NCI-H446 (cell line): ENCODE measurements around the gene SDK2.

Source experiments
- DNase-seq, 2 experiments: peaks; one replicate each; lab custom pipeline; 2025; lab: John Stamatoyannopoulos, UW

The SDK2 gene

DNA sequence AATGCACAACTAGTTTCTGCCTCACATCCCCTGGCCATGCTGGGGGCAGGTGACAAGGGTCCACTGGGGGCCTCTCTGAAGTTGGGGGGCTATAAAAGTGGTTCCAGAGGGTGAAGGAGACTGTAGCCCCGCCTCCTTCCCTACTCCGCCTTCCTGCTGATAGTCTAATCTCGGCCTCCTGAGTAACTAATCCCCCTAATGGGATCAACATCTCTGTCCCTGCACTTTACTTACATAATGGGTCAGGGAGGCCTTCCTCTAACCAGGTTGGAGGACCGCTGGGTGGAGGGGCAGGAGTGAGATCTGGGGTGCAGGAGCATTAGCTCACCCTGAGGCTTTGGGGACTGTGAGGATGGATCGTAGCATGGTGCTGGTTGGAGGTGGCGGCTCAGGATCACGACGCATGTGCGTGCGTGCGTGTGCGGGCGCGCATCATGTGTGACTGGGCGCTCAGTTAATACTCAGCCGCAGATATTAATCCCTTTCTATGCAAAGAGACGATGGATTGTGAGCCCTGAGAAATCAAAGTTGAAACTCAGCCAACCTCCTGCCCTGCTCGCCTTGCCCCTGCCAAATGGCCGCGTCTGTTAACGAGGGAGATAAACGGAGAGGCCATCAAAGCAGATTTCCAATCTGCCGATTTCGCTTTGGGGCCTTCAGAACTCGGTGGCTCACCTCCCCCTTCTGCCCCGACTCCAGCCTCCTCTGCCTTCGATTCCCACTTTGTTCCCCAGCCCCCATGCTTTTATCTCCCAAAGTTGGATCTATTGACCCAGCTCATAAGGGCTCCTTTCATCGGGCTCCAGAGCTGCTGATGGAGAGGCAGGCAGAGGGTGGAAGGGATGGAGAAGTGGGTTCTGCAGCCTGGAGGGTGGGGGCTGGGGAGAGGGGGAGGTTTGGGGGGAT lies 107.3 kb downstream of the SDK2 start:
- peak in 1 of 2 experiments; percentile 13 for DNase-seq

DNA sequence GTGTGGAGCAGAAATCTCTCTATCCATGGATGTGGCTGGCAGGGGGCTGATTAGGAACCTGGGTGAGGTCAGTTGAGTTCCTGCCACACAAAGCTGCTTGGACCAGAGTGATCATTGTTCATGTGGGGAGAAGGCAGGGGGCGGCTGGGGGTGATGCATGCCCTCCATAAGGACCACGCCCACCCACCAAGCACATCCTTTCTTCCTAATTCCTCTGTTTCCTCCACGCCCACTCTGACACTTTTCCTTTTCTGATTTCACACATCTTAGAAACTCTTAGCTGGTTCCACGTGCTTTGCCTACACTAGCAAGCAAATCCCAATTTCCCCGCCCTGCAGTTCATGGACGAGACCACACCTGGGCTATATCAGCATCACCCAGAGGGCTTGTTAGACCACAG lies 108.5 kb downstream of the SDK2 start:
- DNase-seq: no peak

DNA sequence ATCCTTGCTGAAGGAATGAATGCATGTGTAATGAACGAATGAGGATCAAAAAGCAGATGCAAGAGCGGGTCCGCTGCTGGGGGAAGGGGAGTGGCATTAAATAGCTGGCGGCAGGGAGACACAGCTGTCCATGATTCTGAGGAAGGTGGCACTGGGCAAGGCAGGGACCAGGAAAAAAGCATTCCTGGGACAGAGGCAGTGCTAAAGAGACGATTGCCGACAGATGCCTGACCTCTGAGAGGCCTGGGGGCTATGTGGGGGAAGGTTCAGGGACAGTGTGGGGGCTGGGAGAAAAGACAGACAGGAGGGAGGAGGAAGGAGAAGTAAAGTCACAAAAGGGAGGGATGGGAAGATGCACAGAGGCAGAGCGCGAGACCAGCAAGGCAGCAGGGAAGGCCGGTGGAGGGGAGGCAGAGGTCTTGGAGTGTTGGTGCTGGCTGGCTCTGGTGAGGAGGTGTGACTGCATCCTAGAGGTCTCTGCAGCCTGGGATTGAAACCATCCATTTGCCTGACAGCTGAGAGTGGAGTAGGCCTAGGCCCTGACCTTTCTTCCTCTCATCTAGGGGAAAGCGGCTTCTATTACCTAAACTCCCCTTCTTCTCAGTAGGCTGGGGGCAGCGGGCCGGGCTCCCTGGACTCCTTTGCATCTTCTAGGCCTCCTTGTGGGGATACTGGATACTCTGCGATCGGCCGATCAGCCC lies 109.9 kb downstream of the SDK2 start:
- DNase-seq: no peak

DNA sequence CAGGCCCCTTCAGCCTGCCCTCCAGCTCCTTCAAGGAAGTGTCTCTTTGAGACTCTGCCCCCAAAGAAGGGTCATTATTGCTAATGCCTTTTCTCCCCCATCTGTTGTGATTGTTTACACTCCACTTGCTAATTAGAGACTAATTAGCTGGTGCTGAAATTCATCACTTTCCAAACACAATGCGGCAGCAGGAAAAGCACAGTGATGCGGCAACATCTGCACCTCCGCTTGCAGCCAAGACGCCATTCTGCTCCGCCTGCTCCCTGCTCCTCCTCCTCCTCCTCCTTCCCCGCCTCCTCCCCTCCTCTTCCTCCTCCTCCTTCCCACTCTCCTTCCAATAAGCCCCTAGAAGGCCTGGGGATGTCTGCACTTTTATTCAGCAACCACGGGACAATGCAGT lies 110.5 kb downstream of the SDK2 start:
- DNase-seq: peak; percentile 25 to 66

DNA sequence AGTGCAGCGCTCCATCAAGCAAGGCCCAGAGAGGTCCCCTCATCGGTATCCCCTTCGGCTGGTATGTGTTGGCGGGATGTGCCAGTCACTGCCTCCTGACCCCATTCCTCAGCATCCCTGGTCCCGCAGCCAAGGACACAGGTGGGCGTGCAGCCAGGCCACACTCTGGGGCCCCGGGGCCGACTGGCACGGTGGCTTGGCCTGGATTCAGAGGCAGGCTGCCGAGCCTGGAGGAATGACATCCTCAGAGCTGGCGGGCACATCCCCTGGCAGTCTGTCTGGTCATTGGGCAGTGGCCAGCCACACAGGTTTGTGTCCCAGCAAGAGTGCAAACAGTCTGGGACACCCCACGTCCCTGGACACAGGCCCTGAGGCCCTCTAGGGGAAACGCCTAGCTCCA lies 111.1 kb downstream of the SDK2 start:
- peak; percentile 35 to 85 for DNase-seq

DNA sequence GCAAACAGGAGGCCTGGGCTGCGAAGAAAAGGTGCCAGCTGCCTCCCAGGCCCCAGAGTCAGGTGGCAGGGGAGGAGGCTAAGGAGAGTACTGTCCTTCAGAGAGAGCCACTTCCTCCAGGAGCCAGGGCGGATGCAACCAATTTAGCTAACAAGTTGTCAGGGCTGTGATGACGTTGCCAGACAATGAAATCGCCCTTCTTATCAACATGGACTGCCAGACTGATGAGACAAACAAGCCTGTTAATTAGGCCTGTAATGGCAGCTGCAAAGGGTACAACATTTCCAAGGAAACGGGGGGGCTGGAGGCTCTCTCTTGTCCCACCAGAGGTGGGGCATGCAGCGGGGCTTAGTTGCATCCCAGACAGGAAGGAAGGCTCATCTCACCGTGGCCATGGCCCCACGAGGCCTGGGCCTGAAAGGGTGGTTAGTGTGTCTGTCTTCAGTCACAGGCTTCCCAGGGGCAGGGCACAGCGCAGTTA lies 111.8 kb downstream of the SDK2 start:
- no peak for DNase-seq

DNA sequence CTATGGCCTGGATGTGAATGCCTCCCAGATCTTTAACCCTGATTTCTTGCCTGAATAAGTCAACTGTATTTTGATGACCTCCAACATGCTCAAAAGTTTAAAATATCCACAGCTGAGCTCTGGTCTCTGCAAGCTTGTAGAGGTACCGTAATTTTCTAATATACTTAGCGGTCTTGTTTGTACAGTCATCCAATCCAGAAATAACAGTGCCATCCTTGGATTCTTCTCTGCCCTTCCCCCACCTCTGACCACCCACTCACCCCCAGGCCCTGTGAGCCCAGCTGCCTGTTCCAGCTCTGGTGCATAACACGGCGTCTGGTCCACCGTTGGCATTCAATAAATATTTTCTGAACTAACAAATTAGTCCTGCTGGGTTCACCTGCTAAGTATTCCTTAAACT lies 113.1 kb downstream of the SDK2 start:
- no peak for DNase-seq

DNA sequence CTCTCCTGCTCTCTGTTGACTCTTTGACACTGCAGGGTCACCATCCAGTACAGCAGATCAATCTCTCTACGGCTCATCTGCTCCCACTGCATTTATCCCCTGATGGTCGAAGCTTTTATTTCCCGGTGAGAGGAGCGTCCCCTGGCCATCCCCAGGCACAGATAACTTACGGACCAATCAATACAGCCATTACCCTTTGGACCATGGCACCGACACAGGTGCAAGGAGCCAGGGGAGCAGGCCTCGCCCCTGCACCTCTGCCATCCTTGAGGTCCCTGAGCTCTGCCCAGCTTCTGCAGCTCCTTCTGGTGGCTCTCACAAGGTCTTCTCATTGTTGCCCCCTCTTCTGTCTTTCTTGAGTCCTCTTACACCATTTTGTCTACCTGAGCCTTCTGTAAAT lies 115.6 kb downstream of the SDK2 start:
- DNase-seq: no peak

DNA sequence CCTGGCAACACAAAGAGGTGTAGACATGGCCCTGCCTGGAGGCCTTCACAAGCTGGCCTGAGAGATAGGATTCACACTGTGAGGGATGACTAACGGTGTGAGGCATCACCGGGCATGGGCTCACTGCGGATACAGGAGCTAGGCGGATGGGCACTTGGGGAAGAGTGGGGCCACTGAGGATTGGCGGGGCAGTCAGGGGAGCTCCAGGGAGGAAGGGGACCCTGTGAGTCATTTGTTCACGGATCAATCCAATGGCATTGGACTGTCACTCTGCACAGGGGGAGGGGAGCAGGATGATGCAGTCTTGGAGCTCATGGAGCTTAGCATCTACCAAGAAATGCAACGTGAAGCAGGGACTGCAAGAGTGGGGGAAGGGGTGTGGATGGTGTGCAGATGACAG lies 117.3 kb downstream of the SDK2 start:
- no peak for DNase-seq

DNA sequence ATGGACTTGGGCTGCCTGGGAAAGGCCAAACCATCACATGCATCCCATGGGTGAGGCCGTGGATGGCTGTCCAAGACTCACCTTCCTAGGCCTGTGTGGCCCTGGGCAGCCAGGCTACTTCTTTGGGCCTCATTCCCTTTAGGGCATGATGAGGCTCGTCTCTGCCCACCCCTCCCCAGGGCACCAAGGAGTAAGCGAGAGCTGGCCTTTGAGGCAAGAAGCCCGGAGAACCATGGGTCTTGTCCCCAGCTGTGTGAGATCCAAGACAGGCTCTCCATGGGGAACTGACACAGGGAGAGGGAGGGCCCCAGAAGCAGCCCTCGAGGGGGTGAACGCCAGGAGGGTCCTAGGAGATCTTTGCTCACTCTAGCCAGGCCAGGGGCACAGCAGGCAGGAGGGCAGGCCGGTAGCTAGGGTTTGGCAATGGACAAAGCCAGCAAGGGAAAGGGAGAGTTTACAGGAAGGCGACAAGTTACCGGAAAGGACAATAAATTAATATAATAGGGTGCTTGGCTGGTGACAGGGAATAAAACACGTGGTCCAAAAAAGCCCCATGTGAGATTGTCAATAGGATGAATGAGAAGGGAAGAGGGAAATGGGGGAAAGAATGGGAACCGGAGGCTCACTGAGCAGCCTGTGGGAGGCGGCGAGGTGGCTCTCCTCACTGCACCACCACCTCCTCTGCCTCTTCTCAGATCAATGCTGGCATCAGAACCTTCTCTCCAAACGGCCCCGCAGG lies 119.1 kb downstream of the SDK2 start:
- no peak for DNase-seq

DNA sequence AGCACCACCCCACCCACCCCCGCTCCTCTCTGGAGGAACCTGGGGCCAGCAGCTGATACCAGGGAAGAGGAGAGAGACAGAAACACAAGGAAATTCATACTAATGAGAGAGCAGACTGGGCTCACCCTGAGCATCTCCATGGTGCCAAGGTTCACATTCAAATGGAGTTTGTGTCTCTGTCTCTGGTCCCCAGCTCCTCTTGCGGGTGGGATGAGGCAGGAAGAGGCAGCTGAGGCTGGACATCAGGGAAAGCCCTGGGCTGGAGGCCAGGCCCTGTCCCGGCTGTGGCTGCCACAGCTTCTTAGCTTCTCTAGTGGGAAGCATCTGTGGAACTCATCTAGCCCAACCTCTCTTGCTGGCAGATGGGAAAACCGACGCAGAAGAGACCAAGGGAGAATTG lies 121.5 kb downstream of the SDK2 start:
- no peak for DNase-seq

DNA sequence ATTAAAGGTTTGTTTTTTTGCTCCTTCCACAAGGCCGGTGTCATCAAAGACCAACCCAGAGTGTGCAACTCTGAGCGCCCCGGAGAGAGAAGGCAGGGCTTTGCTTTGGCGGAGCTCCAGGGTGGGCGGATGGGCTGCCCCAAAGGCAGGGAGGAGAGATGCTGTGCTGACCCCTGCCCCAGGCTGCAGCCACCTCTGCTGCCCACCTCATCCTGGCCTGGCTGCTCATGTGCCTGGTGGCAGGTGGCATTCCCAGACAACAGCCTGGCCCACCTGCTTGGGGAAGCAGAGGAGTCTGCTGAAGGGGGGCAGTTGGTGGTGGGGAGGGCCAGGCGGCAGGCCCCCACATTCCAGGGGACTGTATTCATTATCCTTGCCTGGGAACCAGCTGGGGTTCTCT lies 122.1 kb downstream of the SDK2 start:
- no peak for DNase-seq

DNA sequence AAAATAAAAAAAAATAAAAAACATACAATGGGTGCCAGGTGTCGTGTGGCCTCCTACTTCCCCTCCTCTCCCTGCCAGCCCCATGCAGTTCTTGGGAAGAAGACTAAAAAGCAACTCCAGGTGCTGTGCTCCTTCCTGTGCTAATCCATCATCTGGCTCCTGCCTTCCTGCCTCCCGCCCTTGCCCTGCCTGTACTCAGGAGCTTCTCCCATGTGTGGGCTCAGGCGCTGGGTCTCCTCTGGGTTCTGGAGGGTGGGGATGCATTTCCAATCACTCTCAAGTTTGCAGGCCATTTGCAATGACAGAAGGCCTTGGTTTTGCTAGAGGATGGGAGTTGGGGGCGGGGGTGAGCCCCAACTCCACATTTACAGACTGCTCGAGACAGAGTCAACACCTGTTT lies 122.9 kb downstream of the SDK2 start:
- no peak for DNase-seq

DNA sequence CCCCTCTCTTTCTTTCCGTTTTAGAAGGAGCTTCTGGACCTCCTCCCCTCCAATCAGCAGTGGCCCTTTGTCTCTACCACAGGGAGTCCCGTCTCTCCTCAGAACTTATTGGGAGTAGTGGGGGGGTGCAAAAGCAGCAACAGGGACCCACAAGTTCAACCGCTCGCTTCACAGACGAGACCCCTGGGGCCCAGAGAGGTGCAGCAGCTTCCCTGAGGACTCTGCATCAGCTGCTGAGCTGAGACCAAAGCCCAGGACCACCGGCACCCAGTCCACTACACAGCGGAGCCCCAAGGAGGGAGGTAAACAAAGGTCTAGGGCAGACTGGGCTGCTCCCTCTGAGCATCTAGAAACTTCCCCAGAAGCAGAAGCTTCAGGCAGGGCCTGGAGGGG lies 123.9 kb downstream of the SDK2 start:
- DNase-seq: no peak

DNA sequence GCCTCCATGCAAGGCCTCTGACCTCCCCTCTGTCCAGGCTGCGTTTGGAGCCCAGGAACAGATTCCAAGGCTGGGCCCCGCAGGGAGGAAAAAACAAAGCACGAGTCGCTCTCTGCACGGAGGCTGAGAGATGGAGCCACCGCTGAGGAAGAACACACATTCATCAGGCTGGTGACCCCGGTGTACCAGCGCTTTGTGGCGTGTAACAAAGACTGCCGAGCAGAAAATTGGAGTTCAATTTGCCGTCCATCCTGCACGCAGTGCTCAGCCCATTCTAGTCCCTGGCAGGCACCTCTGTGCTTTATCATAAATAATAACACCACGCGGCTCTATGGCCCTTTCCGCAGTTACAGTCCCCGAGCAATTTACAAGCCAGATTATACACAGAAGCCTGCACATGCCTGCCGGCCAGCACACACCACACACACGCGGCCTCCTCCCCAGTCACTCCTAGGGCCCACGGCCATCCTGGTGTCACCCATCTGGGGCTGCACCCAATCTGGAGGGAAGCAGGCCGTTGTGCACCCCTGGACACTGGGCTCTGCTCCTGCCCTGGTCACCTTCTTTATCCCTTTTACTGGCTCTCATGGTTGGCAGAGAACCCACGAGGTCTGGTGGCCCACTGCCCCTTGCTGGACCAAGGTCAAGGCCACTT lies 124.4 kb downstream of the SDK2 start:
- DNase-seq: no peak

DNA sequence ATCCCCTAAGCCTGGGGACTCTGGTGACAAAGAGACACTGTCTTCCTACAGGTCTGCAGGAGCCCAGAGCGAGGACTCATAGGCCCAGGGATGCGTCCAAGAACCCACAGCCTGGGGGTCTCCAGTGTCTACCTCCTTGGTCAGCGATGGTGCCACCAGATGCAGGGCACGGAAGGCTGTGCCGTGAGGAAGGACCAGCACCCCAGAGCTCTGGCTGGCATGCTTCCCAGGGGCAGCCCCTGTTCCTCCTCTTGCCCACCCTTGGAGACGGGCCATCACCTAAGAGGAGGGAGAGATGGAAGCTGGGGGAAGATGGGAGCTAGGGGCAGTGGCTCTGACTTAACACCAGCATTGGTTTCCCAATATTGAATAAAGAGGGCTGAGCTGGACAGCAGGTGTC lies 125.2 kb downstream of the SDK2 start:
- DNase-seq: no peak

DNA sequence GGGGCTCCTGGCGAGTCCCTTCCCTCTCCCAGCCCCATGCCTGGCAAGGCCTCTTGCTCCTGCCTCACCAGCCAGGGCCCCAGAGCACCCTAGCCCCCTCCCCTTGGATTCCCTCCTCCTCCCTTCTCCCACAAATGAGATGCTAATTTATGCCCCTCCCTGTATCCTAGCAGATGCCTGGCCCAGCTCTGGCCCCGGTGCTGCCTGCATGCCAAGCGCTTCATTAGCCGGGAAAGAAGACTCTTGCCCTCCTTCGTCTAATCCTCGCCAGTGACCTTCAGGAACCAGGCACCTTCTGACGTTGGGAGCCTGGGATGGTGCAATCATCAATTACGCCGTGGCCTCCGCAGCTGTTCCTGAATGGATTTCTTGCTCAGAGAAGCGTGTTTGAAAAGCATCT lies 127.8 kb downstream of the SDK2 start:
- DNase-seq: no peak

DNA sequence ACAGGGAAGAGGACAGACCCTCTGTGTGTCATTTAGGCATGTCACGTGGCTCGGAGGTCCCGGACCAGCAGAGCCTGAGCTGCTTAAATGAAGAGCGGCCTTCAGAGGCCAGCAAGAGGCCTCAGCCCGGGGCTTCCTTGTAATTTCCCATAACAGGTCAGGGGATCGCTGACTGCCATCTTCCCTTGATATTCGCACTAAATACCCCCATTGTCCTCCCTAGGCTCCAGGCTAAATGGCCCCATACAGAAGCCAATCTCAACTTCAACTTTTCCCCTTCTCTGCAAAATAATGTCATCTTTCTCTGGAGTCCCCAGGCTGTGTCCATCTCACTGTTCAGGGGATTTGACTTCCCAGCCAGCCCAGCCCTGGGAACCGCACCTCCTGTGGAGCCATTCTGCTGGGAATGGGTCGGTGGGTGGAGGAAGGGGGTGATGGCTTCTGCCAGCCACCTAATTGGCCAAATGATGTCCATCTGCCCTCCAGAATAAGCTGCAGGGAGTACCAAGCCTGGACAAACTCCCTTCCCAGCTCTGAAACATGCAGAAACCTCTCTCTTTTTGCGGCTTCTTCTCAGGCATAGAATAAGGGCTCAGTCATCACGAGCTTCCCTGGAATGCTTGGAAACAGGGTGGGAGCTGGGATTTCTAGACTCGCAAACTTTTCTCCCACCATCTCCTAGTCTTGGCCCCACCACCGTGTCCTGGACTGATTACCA lies 129.9 kb downstream of the SDK2 start:
- DNase-seq: no peak

DNA sequence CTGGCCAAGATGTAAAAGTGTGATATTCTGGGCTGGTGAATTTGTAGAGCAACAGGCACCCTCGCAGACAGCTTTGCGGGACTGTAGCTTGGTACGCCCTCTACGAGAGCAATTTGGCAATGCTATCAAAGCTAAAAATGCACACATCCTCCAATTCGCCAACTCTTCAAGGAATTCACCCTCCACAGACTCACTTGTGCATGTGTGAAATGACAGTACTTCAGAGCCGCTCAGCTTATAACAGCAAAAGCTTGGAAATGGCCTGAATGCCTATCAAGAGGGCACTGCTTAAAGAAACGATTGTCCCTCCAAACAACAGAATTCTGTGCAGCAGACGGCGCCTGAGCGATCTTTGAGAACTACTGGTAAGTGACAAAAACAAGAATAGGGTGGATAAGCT lies 130.8 kb downstream of the SDK2 start:
- no peak for DNase-seq

DNA sequence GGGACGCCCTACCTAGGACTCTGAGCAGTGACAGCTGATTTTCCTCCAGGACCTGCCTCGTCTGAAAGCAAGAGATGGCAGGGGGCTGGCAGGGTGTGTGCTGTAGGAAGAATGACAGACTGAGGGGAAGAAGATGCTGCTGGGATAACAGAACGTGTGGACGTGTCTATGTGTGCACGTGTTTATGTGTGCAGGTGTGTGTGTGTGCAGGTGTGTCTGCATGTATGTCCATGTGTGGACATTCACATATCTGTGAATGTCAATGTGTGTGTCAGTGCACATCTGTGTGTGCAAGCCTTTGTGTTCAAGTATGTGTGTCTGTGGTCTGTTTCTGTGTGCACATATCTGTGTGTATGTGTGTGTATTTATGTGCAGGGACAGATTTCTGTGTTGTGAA lies 132.5 kb downstream of the SDK2 start:
- no peak for DNase-seq

DNA sequence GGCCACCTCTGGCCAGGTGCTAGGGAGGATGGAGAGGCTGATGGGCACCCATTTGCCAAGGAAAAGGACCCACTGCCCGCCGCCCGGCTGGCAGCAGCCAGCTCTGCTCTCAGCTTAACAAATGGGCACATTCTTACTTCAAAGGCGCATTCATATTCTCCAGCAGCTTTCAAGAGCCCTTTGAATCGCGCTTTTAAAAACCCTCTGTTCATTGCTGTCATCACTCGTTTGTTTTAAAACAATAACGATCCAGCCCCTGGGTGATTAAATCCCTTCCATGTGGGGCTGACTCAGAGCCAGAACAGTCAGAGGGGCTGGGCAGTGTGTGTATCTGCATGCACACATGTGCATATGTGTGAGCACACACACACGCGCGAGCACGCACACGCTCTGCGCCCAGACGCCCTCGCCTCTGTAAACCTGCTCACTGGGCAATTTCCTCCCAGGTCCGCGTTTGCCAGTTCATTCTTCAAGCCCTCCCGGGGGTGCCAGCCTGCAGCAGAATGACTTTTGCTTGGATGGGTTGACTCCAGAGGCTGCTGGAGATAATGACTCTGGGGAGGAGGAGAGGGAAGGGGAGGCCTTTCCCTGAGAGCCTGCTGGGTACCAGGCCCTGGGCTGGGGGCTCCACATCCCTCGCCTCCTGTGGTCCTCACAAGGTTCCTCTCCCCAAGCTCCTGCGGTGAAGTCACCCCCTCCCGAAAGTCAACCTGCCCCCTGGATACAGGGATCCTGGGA lies 133.1 kb downstream of the SDK2 start:
- no peak for DNase-seq
